DND-41 (cell line): ENCODE measurements around the gene DRD4.
"Not testable (repeated sequence)": the region's sequence is repeated elsewhere in the genome, so short reads cannot be mapped to it uniquely, and the experiment has no call there.

Experiments used
- ATAC-seq: fragments of 200-7000 bp; cut with Tn5 transposase; 3 replicates; pipeline ENCODE4 v1.9.1; 2021; ENCODE audit warnings: low read depth; ENCODE audit not compliant: insufficient read depth
- DNase-seq: peaks from one replicate; pipeline ENCODE4 v3.0.0-alpha.2; 2020
- H2AFZ ChIP-seq: 2 replicates; pipeline ENCODE4 v1.6.0; 2012; ENCODE audit warnings: low read depth, low read length
- H3K27ac ChIP-seq: 2 replicates; pipeline ENCODE4 v1.5.1; 2012; ENCODE audit warnings: low read length, inconsistent platforms
- H3K27me3 ChIP-seq: fragments of 200-600 bp; sonication (generic); 2 replicates; pipeline ENCODE4 v1.6.0; 2012; ENCODE audit warnings: low read length, mild to moderate bottlenecking, inconsistent platforms; ENCODE audit not compliant: insufficient read depth, poor library complexity
- H3K36me3 ChIP-seq: 2 replicates; pipeline ENCODE4 v1.5.1; 2012; ENCODE audit warnings: low read length, inconsistent platforms; ENCODE audit not compliant: insufficient read depth
- H3K4me1 ChIP-seq: 2 replicates; pipeline ENCODE4 v1.5.1; 2012; ENCODE audit warnings: mild to moderate bottlenecking, low read length; ENCODE audit not compliant: insufficient read depth
- H3K4me2 ChIP-seq: 2 replicates; pipeline ENCODE4 v1.6.0; 2012; ENCODE audit warnings: mild to moderate bottlenecking, moderate library complexity, low read length, inconsistent platforms; ENCODE audit not compliant: insufficient read depth
- H3K4me3 ChIP-seq, 2 experiments: fragments of 200-600 bp in 1 of 2; shearing (Covaris generic) in 1 of 2; 2 replicates each; pipeline ENCODE4 v1.5.1; 2012 to 2016; ENCODE audit warnings: inconsistent platforms in 2 of 2, low read length in 2 of 2, mild to moderate bottlenecking in 2 of 2, low read depth in 1 of 2, moderate library complexity in 1 of 2
- H3K79me2 ChIP-seq: 2 replicates; pipeline ENCODE4 v1.6.0; 2012; ENCODE audit warnings: low read length, inconsistent platforms; ENCODE audit not compliant: insufficient read depth
- H3K9ac ChIP-seq: 2 replicates; pipeline ENCODE4 v1.6.0; 2012; ENCODE audit warnings: low read depth, mild to moderate bottlenecking, inconsistent platforms, low read length, moderate library complexity
- H3K9me3 ChIP-seq: 2 replicates; pipeline ENCODE4 v1.5.1; 2012; ENCODE audit warnings: low read length, moderate library complexity, mild to moderate bottlenecking, inconsistent platforms; ENCODE audit not compliant: insufficient read depth, severe bottlenecking
- H4K20me1 ChIP-seq: 2 replicates; pipeline ENCODE4 v1.6.0; 2012; ENCODE audit warnings: low read length; ENCODE audit not compliant: insufficient read depth
- CTCF ChIP-seq: IDR thresholded peaks from 2 replicates; pipeline ENCODE4 v1.5.1; 2012; ENCODE audit warnings: borderline replicate concordance, low read length, moderate library complexity, mild to moderate bottlenecking; ENCODE audit not compliant: poor library complexity, severe bottlenecking; ENCODE audit errors: extremely low read depth
- EZH2 ChIP-seq: IDR thresholded peaks from 3 replicates; pipeline ENCODE4 v1.6.1; 2012; ENCODE audit warnings: borderline replicate concordance, low read depth, mild to moderate bottlenecking, moderate library complexity, low read length, inconsistent platforms; ENCODE audit not compliant: severe bottlenecking

Gene DRD4

DNA sequence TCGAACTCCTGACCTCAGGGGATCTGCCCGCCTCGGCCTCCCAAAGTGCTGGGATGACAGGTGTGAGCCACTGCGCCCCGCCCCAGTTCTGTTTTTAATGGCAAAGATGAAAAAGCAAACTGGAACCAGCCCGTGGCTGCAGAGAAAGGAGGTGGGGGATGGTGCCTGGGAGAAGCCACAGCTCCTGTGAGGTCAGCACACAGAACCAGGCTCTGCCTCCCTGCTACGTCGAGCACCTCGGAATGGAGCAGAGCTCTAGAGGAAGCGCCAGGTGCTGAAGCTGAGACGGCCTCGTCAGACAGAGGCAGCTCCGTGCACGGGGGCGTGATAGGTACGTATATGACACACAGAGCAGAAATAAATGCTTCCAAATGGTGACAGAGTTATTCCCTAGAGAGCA, 8.5 kb downstream of the DRD4 start:
- Histone ChIP-seq H3K27ac (no peak overlapping the region), H2AFZ (no peak overlapping the region)

GRCh38 chr11:646214-646613, 9.1 kb downstream of the DRD4 start:
- TF ChIP-seq CTCF (no peak), EZH2 (no peak)
- no peak for DNase-seq
- Histone ChIP-seq H3K27ac (no peak overlapping the region), H3K27me3 (no peaks in the 10 kb centered on the region), H3K4me2 (no peak overlapping the region), H3K79me2 (no peaks in the 10 kb centered on the region), H3K9ac (no peak overlapping the region), H4K20me1 (peaks cover 16% of the 10 kb centered on the region), H3K4me1 (no peaks in the 10 kb centered on the region), H3K9me3 (no peaks in the 10 kb centered on the region), H3K36me3 (peaks cover 71% of the 10 kb centered on the region), H3K4me3 (no peak overlapping the region), H2AFZ (no peak overlapping the region)
- ATAC-seq: no peak

More for the DNA sequence above, 8.5 kb downstream of the DRD4 start:
- Histone ChIP-seq H3K4me2 (no peak overlapping the region), H3K4me1 (no peaks in the 10 kb centered on the region), H3K4me3 (no peak overlapping the region), H3K9me3 (no peaks in the 10 kb centered on the region), H3K27me3 (no peaks in the 10 kb centered on the region), H4K20me1 (peaks cover 22% of the 10 kb centered on the region), H3K79me2 (no peaks in the 10 kb centered on the region), H3K9ac (no peak overlapping the region), H3K36me3 (peaks cover 70% of the 10 kb centered on the region)
- TF ChIP-seq EZH2: no peak
- no peak for TF ChIP-seq CTCF
- DNase-seq: no peak
- no peak for ATAC-seq

GRCh38 chr11:647672-648158, 10.6 kb downstream of the DRD4 start:
- H3K36me3 ChIP-seq: peaks cover 66% of the 10 kb centered on the region
- not testable (repeated sequence) for H3K9ac ChIP-seq, DNase-seq, H4K20me1 ChIP-seq, H3K27me3 ChIP-seq, H2AFZ ChIP-seq, H3K9me3 ChIP-seq, H3K4me1 ChIP-seq, H3K79me2 ChIP-seq, H3K4me3 ChIP-seq, ATAC-seq, H3K4me2 ChIP-seq, H3K27ac ChIP-seq

- no peaks in the 10 kb centered on the region for H3K9me3 ChIP-seq
- H3K79me2 ChIP-seq: no peaks in the 10 kb centered on the region
- H3K9ac ChIP-seq: no peak overlapping the region
- no peak for DNase-seq
- H3K4me2 ChIP-seq: no peak overlapping the region
- H3K4me3 ChIP-seq: no peak overlapping the region
- H3K36me3 ChIP-seq: peaks cover 69% of the 10 kb centered on the region
- no peak for TF ChIP-seq CTCF
- TF ChIP-seq EZH2: no peak
- no peak for ATAC-seq
- H3K27me3 ChIP-seq: no peaks in the 10 kb centered on the region
- H3K27ac ChIP-seq: no peak overlapping the region
- no peaks in the 10 kb centered on the region for H3K4me1 ChIP-seq
- H2AFZ ChIP-seq: no peak overlapping the region
- H4K20me1 ChIP-seq: no peaks in the 10 kb centered on the region
Observed at GRCh38 chr11:650482-650881, 13.4 kb downstream of the DRD4 start.

- not testable (repeated sequence) for H2AFZ ChIP-seq, H3K27me3 ChIP-seq, H3K27ac ChIP-seq, H3K4me3 ChIP-seq, ATAC-seq, H3K4me2 ChIP-seq, H3K4me1 ChIP-seq, H3K9ac ChIP-seq, H3K79me2 ChIP-seq, DNase-seq, H3K9me3 ChIP-seq
- Histone ChIP-seq H3K36me3 (peaks cover 73% of the 10 kb centered on the region), H4K20me1 (peaks cover 11% of the 10 kb centered on the region)
Observed at GRCh38 chr11:653136-653535, 16.1 kb downstream of the DRD4 start.
